Activated T-cell treated with anti-CD3 and anti-CD28 coated beads for 4 hours (primary cell): Measurements from ENCODE around the gene LARGE1.
"Not testable (repeated sequence)": the region's sequence is repeated elsewhere in the genome, so short reads cannot be mapped to it uniquely, and the experiment has no call there.

Experiments
- DNase-seq: peaks from one replicate; pipeline ENCODE4 v3.0.0-alpha.2; 2020

Gene LARGE1

GRCh38 chr22:33400061-33400840, 520.0 kb downstream of the LARGE1 start:
- no peak for DNase-seq

- DNase-seq, result no peak
Observed at GRCh38 chr22:33397381-33397907, 522.8 kb downstream of the LARGE1 start.

- DNase-seq, result no peak
Observed at GRCh38 chr22:33393432-33393831, 526.8 kb downstream of the LARGE1 start.

GRCh38 chr22:33391298-33391697, 529.0 kb downstream of the LARGE1 start:
- DNase-seq, result no peak

GRCh38 chr22:33389936-33390335, 530.3 kb downstream of the LARGE1 start:
- DNase-seq, result no peak

- DNase-seq, result no peak
Observed at GRCh38 chr22:33386270-33386669, 534.0 kb downstream of the LARGE1 start.

GRCh38 chr22:33385611-33386010, 534.7 kb downstream of the LARGE1 start:
- DNase-seq, result no peak

GRCh38 chr22:33382436-33382835, 537.8 kb downstream of the LARGE1 start:
- no peak for DNase-seq

- no peak for DNase-seq
Observed at GRCh38 chr22:33381531-33382406, 538.5 kb downstream of the LARGE1 start.

- DNase-seq, result no peak
Observed at GRCh38 chr22:33380789-33381530, 539.3 kb downstream of the LARGE1 start.

GRCh38 chr22:33379836-33380235, 540.4 kb downstream of the LARGE1 start:
- DNase-seq, result no peak

- no peak for DNase-seq
Observed at GRCh38 chr22:33372875-33373274, 547.4 kb downstream of the LARGE1 start.

GRCh38 chr22:33363256-33363655, 557.0 kb downstream of the LARGE1 start:
- not testable (repeated sequence) for DNase-seq

- no peak for DNase-seq
Observed at GRCh38 chr22:33362702-33363101, 557.6 kb downstream of the LARGE1 start.

GRCh38 chr22:33361581-33361980, 558.7 kb downstream of the LARGE1 start:
- DNase-seq, result no peak

GRCh38 chr22:33357981-33358399, 562.3 kb downstream of the LARGE1 start:
- DNase-seq, result no peak

- DNase-seq, result no peak
Observed at GRCh38 chr22:33354928-33355327, 565.3 kb downstream of the LARGE1 start.

- DNase-seq, result no peak
Observed at GRCh38 chr22:33353502-33353901, 566.8 kb downstream of the LARGE1 start.

- DNase-seq, result no peak
Observed at GRCh38 chr22:33352768-33353167, 567.5 kb downstream of the LARGE1 start.

- DNase-seq, result no peak
Observed at GRCh38 chr22:33350961-33351360, 569.3 kb downstream of the LARGE1 start.

GRCh38 chr22:33350491-33350890, 569.8 kb downstream of the LARGE1 start:
- no peak for DNase-seq

- no peak for DNase-seq
Observed at GRCh38 chr22:33347002-33347401, 573.3 kb downstream of the LARGE1 start.

GRCh38 chr22:33341611-33342010, 578.7 kb downstream of the LARGE1 start:
- no peak for DNase-seq
